ENCODE data around the gene SLC7A14. TPM values are rescaled to one million over a fixed set of nuclear protein-coding genes. Genes with fewer than 3 reads are reported as not detected.

The SLC7A14 gene
- polyA plus RNA-seq, 1 experiment, result 0.60 TPM

DNA sequence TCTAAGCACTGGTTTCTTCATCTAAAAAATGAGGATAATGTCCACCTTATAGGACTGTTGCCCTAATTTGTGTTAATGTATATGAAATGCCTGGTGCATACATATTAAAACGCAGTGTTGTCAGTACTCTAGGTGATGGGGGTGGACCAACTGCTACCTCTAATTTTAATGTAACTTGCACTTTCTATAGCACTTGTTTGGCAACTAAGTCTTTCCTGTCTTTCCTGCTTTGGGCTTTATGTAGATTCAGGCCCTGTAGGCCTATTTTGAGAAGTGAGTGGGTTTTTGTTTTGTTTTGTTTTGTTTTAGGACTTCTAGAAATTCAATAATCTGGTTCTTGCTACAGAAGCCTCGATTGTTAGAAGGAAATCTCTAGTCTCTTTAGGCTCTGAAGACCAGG is 21.2 kb downstream of the SLC7A14 start:
- no peaks in the 10 kb centered on the region for H3K27me3 ChIP-seq (ENCODE audit: control insufficient read depth, insufficient read depth, low read length)
- no peak overlapping the region for H3K4me3 ChIP-seq (ENCODE audit: low read depth, low read length)
- DNase-seq (ENCODE audit: low read depth), result no peak
- TF ChIP-seq CTCF (IDR thresholded peaks at IDR 0.05; ENCODE audit: insufficient read depth, low read depth, low read length), result no peak
- POLR2A ChIA-PET, result no interaction called here
- CTCF ChIA-PET, result interaction anchor here (1.1 to 2.5 kb wide), 3 partner anchors 11 to 20 kb away, joined by 4 to 9 read pairs (median 5); no protein-coding TSS in a partner anchor
- H3K36me3 ChIP-seq (ENCODE audit: control insufficient read depth, insufficient read depth, low read length), result no peaks in the 10 kb centered on the region

DNA sequence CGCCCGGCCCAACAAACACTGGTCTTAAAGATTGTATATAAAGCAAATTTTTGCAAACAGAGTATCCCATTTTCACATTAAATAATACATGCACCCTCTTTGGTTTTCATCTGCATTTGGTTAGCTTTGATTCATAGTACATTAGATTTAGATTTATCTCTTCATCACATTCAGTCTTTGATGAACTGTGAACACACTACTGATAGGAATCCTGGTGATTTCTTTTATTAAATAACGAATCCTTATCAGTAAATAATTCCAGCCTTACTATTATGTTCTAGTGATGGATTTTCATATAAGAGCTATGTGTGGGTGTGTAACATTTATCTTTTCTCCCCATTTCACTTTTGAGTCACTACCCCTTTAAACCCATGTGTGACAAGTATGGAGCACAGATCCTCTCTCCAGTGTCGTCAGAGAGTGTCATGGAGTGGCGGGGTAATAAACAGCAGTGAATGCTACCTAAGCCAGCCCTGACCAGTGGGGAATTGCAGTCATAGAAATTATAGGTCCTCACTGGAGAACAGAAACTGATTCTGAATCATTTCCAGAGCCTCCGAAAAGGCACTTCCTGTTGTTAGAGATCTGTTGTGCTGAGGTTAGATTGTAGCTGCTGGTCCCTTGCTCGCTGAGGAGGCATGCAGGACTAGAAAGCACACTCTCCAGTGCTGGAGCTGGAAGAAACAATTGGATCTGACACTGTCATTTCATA is 22.0 kb downstream of the SLC7A14 start:
- H3K4me3 ChIP-seq (ENCODE audit: low read depth, low read length), result no peak overlapping the region
- POLR2A ChIA-PET, result no interaction called here

GRCh38 chr3:170562080-170562479 is 23.8 kb downstream of the SLC7A14 start:
- no peak for DNase-seq (ENCODE audit: low read depth)
- ChIA-PET POLR2A (no interaction called here), CTCF (no interaction called here)
- Histone ChIP-seq H3K27me3 (ENCODE audit: control insufficient read depth, insufficient read depth, low read length) (no peaks in the 10 kb centered on the region), H3K4me3 (ENCODE audit: low read depth, low read length) (no peak overlapping the region), H3K36me3 (ENCODE audit: control insufficient read depth, insufficient read depth, low read length) (no peaks in the 10 kb centered on the region)
- no peak for TF ChIP-seq CTCF (IDR thresholded peaks at IDR 0.05; ENCODE audit: insufficient read depth, low read depth, low read length)

More for the DNA sequence above, 22.0 kb downstream of the SLC7A14 start:
- CTCF ChIA-PET, result interaction anchor here (1.1 to 2.5 kb wide), 3 partner anchors 11 to 21 kb away, joined by 4 to 9 read pairs (median 5); no protein-coding TSS in a partner anchor
- peak; percentile 12 for DNase-seq (ENCODE audit: low read depth)
- H3K27me3 ChIP-seq (ENCODE audit: control insufficient read depth, insufficient read depth, low read length), result no peaks in the 10 kb centered on the region
- TF ChIP-seq CTCF (IDR thresholded peaks at IDR 0.05; ENCODE audit: insufficient read depth, low read depth, low read length), result no peak
- no peaks in the 10 kb centered on the region for H3K36me3 ChIP-seq (ENCODE audit: control insufficient read depth, insufficient read depth, low read length)

GRCh38 chr3:170560717-170561382 is 25.0 kb downstream of the SLC7A14 start:
- no peaks in the 10 kb centered on the region for H3K27me3 ChIP-seq (ENCODE audit: control insufficient read depth, insufficient read depth, low read length)
- ChIA-PET CTCF (no interaction called here), POLR2A (no interaction called here)
- no peaks in the 10 kb centered on the region for H3K36me3 ChIP-seq (ENCODE audit: control insufficient read depth, insufficient read depth, low read length)
- no peak for TF ChIP-seq CTCF (IDR thresholded peaks at IDR 0.05; ENCODE audit: insufficient read depth, low read depth, low read length)
- no peak overlapping the region for H3K4me3 ChIP-seq (ENCODE audit: low read depth, low read length)
- DNase-seq (ENCODE audit: low read depth), result no peak

DNA sequence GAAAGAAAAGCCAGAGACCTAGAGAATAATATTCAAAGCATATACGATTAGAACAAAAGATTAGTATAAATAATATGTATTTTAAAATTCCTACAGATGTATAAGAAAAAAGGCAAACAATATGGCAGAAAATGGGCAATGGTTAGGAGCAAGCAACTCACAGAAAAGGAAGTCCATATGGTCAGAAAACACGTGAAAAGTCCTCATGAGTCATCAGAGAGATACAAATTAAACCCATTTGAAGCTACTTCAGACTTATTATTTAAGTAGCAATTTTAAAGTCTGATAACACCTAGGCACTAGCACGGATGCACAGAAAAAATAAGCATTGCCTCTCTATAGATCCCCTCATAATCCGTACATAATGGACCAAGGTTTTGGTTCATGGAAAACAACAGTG is 25.6 kb downstream of the SLC7A14 start:
- H3K27me3 ChIP-seq (ENCODE audit: control insufficient read depth, insufficient read depth, low read length), result no peaks in the 10 kb centered on the region
- no peaks in the 10 kb centered on the region for H3K36me3 ChIP-seq (ENCODE audit: control insufficient read depth, insufficient read depth, low read length)
- no peak overlapping the region for H3K4me3 ChIP-seq (ENCODE audit: low read depth, low read length)
- DNase-seq (ENCODE audit: low read depth), result no peak
- CTCF ChIA-PET, result no interaction called here
- POLR2A ChIA-PET, result no interaction called here
- TF ChIP-seq CTCF (IDR thresholded peaks at IDR 0.05; ENCODE audit: insufficient read depth, low read depth, low read length), result no peak
